Stimulated activated naive CD8-positive, alpha-beta T cell treated with anti-CD3 and anti-CD28 coated beads, Interleukin-15, amount 100 ng/mL, for 72 hours (primary cell): ENCODE data around the gene CDK1.

Source experiments
- ATAC-seq: fragments of 150-1000 bp; cut with Tn5 transposase; 2 replicates; pipeline ENCODE4 v1.10.0; 2021; ENCODE audit warnings: mild to moderate bottlenecking, moderate library complexity
- DNase-seq, 2 donors: peaks; one replicate each; pipeline ENCODE4 v3.0.0; 2021 to 2022
- H3K27ac Mint-ChIP-seq, 2 donors: one replicate each; pipeline ENCODE4 v1.8.0; 2022; ENCODE audit warnings: mild to moderate bottlenecking in 2 of 2, mixed read lengths in 2 of 2, moderate library complexity in 2 of 2
- H3K27me3 Mint-ChIP-seq: one replicate; pipeline ENCODE4 v1.8.0; 2022; ENCODE audit warnings: mixed read lengths
- H3K4me1 Mint-ChIP-seq: one replicate; pipeline ENCODE4 v1.8.0; 2022; ENCODE audit warnings: mild to moderate bottlenecking, mixed read lengths
- H3K4me3 Mint-ChIP-seq, 2 donors: one replicate each; pipeline ENCODE4 v1.8.0; 2022; ENCODE audit warnings: mild to moderate bottlenecking in 2 of 2, mixed read lengths in 2 of 2, moderate library complexity in 1 of 2
- H3K9me3 Mint-ChIP-seq, 2 donors: one replicate each; pipeline ENCODE4 v1.8.0; 2022; ENCODE audit warnings: mixed read lengths in 2 of 2

CDK1 gene

DNA sequence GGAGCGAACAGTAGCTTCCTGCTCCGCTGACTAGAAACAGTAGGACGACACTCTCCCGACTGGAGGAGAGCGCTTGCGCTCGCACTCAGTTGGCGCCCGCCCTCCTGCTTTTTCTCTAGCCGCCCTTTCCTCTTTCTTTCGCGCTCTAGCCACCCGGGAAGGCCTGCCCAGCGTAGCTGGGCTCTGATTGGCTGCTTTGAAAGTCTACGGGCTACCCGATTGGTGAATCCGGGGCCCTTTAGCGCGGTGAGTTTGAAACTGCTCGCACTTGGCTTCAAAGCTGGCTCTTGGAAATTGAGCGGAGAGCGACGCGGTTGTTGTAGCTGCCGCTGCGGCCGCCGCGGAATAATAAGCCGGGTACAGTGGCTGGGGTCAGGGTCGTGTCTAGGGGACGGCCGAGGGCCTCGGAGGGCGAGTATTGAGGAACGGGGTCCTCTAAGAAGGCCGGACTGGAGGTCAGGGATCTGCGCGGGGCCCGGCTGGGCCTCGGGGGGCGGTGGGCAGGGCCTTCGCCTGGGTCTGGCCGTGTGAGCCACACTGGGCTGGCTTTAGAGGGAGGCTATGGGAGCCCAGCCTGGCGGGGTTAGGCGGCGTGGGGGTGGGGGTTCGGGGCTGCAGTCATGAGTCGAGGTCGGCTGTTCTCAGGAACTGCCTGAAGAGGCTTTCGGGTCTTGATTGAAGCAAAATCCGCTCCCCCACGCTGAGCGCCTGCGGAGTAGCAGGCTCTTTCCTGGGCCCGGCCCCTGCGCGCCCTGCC lies at the start of gene CDK1:
CDK1 (plus strand) TSS at position 265 of the 757 bp plus-strand sequence. CDS start 1,688 bp downstream, outside the sequence.
- H3K27me3 Mint-ChIP-seq, result peaks cover 17% of the 10 kb centered on the region
- H3K9me3 Mint-ChIP-seq, result no peaks in the 10 kb centered on the region
- H3K4me1 Mint-ChIP-seq, result peaks cover 19% of the 10 kb centered on the region
- H3K4me3 Mint-ChIP-seq, result peak within 1 kb of the TSS; percentile 95 to 100
- peak within 1 kb of the TSS; percentile 99 to 100 for H3K27ac Mint-ChIP-seq
- peak; percentile 94 to 98 for DNase-seq
- peak; percentile 98 for ATAC-seq

GRCh38 chr10:60729106-60729505 lies 49.2 kb upstream of the CDK1 start:
- Mint-ChIP-seq H3K27ac (peak overlapping the region in 1 of 2 donors; percentile 49), H3K4me3 (peak overlapping the region in 1 of 2 donors; percentile 40), H3K27me3 (peaks cover 14% of the 10 kb centered on the region)

DNA sequence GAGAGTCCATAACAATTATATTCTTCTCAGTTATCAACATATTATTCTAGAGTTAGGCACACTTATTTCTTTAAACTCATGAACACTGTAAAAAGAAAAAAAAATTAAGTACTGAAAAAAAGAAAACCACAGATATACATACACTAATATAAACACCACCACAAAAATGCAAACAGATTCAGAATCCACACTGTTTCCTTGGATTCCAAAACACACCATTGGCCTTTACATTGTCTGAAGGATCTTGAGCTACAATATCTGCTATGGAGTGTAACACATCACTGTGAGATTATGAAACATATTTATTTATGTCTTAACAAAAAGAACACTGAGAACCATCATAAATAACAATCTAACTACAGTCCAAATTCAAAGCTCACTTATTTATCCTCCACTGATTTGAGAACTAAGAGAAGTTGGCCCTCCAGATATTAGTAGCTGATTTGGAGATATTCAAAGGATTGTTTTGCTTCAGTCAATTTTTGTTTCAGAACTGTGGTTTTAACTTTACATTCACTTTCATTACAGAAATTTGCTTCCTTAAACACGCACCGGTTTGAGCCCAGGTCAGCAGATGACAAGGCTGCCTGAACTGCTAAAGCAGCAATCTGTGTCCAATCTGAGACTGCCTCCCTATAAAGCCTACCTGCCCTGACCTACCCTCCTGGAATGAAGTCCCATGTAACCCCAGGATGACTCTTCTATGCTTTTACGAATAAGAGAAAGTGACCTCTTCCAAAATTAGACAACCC lies 47.0 kb upstream of the CDK1 start:
- Mint-ChIP-seq H3K4me1 (peaks cover 42% of the 10 kb centered on the region), H3K27me3 (peaks cover 14% of the 10 kb centered on the region), H3K4me3 (peak overlapping the region; percentile 76 to 85), H3K9me3 (no peaks in the 10 kb centered on the region), H3K27ac (peak overlapping the region; percentile 73 to 82)
- DNase-seq (peak in 1 of 2 donors; percentile 16), ATAC-seq (peak; percentile 38)

More at GRCh38 chr10:60729106-60729505, 49.2 kb upstream of the CDK1 start:
- DNase-seq (no peak), ATAC-seq (no peak)
- Mint-ChIP-seq H3K4me1 (peaks cover 49% of the 10 kb centered on the region), H3K9me3 (no peaks in the 10 kb centered on the region)

GRCh38 chr10:60732198-60732806 lies 46.0 kb upstream of the CDK1 start:
- Mint-ChIP-seq H3K27me3 (peaks cover 14% of the 10 kb centered on the region), H3K4me1 (peaks cover 38% of the 10 kb centered on the region), H3K4me3 (peak overlapping the region; percentile 76 to 85), H3K9me3 (no peaks in the 10 kb centered on the region), H3K27ac (peak overlapping the region; percentile 82 to 92)
- DNase-seq (peak in 1 of 2 donors; percentile 14), ATAC-seq (no peak)

DNA sequence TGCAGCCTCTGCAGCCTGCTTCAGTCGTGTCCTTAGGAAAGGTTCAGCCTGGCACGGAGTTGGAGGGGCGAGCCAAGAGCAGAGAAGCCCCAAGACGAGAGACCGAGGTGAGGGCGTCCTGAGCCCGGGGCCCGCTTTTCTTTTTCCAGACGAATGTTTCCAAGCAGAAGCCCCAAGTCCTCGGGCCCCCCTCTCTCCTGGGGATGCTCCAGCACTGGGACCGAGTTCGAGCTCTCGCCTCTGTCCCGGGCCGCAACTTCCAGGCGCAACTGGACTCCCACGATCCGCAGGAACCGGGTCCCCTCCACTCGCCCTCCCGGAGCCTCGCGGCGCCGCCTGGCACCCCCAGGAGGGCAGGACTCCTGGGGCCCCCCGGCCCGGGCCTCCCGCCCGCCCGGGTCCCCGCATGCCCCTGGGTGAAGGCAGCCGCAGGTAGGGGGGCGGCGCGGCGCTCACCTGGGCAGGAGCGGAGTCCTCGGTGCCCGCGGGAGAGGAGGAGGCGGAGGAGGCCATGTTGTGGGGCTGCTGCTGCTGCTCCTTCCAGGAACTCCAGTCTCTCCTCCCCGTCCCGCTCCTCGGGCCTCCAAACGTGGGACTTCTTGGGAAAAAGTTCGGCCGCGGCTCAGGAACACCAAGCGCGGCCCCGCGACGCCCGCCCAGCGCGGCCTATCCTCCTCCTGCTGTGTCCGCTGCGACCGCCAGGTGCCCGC lies 45.3 kb upstream of the CDK1 start:
- peak; percentile 41 to 43 for DNase-seq
- H3K9me3 Mint-ChIP-seq, result no peaks in the 10 kb centered on the region
- peak overlapping the region; percentile 82 to 92 for H3K27ac Mint-ChIP-seq
- H3K4me1 Mint-ChIP-seq, result peaks cover 32% of the 10 kb centered on the region
- ATAC-seq, result peak; percentile 71
- peak overlapping the region; percentile 76 to 85 for H3K4me3 Mint-ChIP-seq
- peaks cover 14% of the 10 kb centered on the region for H3K27me3 Mint-ChIP-seq

GRCh38 chr10:60733517-60733822 lies 44.8 kb upstream of the CDK1 start:
- Mint-ChIP-seq H3K4me1 (peaks cover 30% of the 10 kb centered on the region), H3K27ac (no peak overlapping the region), H3K4me3 (peak overlapping the region; percentile 76 to 85), H3K27me3 (peaks cover 14% of the 10 kb centered on the region), H3K9me3 (no peaks in the 10 kb centered on the region)
- DNase-seq (no peak), ATAC-seq (peak; percentile 84)

DNA sequence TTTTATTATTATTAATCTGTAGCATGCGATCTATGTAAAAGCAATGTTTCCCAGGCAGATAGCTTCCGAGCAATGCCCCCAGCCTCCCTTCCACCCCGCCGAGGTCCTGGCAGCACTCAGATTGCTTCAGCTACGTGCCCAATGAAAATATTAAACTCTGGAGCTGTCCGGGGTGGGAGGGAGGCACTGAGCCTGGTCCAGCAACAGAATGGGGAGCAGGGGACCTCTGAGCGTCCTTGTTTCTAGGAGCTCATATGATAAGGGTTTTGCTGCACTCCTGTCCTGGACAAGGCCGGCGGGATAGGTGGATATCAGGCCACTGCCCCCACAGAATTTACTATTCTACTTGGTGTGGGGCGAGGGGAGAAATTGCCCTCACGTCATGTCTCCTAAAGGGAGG lies 44.5 kb upstream of the CDK1 start:
- H3K4me3 Mint-ChIP-seq, result peak overlapping the region; percentile 33 to 52
- no peaks in the 10 kb centered on the region for H3K9me3 Mint-ChIP-seq
- H3K4me1 Mint-ChIP-seq, result peaks cover 27% of the 10 kb centered on the region
- H3K27ac Mint-ChIP-seq, result no peak overlapping the region
- DNase-seq (no peak), ATAC-seq (no peak)
- peaks cover 14% of the 10 kb centered on the region for H3K27me3 Mint-ChIP-seq

- ATAC-seq (no peak), DNase-seq (no peak)
- Mint-ChIP-seq H3K4me1 (peaks cover 23% of the 10 kb centered on the region), H3K9me3 (no peaks in the 10 kb centered on the region), H3K4me3 (peak overlapping the region in 1 of 2 donors; percentile 52), H3K27ac (no peak overlapping the region), H3K27me3 (peaks cover 14% of the 10 kb centered on the region)
These were observed 44.1 kb upstream of the CDK1 start for GRCh38 chr10:60734226-60734625.

GRCh38 chr10:60735244-60735643 lies 43.0 kb upstream of the CDK1 start:
- no peak overlapping the region for H3K4me3 Mint-ChIP-seq
- ATAC-seq, result no peak
- DNase-seq, result no peak
- H3K9me3 Mint-ChIP-seq, result no peaks in the 10 kb centered on the region
- peaks cover 14% of the 10 kb centered on the region for H3K27me3 Mint-ChIP-seq
- peaks cover 17% of the 10 kb centered on the region for H3K4me1 Mint-ChIP-seq
- H3K27ac Mint-ChIP-seq, result no peak overlapping the region

- H3K27ac Mint-ChIP-seq, result no peak overlapping the region
- no peak overlapping the region for H3K4me3 Mint-ChIP-seq
- ATAC-seq (no peak), DNase-seq (no peak)
- H3K27me3 Mint-ChIP-seq, result peaks cover 5% of the 10 kb centered on the region
- peaks cover 4% of the 10 kb centered on the region for H3K4me1 Mint-ChIP-seq
- H3K9me3 Mint-ChIP-seq, result no peaks in the 10 kb centered on the region
These were observed 41.0 kb upstream of the CDK1 start for GRCh38 chr10:60737242-60737641.

DNA sequence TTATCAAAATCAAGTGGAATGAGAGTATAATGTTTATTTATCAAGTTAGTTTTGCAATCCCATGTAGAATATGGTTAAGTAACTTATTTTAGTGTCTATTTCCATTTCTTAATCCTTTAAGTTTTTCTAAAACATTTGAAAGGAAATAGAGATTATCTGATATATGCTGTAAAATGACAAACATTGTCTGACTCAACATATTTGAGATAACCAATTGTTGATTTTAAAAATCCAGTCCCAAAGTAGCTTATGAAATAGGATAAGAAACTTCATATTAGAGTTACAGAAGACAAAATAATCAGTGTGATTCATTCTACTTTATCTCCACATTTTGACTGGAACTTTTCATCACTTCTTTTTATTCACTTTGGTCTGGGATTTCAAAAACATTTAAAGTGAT lies 38.7 kb upstream of the CDK1 start:
- no peak for DNase-seq
- Mint-ChIP-seq H3K4me3 (no peak overlapping the region), H3K27ac (no peak overlapping the region), H3K9me3 (no peaks in the 10 kb centered on the region), H3K4me1 (peaks cover 6% of the 10 kb centered on the region), H3K27me3 (no peaks in the 10 kb centered on the region)
- ATAC-seq, result no peak

DNA sequence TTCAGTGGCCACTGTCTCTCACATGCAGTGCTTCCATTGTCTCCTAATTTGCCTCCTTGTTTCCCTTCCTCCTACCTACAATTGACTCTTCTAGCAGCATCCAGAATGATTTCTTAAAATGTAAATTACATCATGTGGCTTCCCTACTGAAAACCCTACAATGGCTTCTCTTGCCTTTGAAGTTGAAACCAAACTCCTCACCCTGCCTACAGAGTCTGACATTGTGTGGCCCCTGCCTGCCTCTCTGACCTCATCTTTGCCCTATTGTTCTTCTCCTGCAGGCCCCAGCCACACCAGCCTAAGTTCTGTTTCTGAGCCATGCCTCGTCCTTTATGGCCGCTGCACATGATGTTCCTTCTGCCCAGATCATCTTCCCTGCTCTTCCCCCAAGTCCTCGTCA lies 35.8 kb upstream of the CDK1 start:
- H3K9me3 Mint-ChIP-seq, result no peaks in the 10 kb centered on the region
- no peak overlapping the region for H3K4me3 Mint-ChIP-seq
- peaks cover 6% of the 10 kb centered on the region for H3K4me1 Mint-ChIP-seq
- DNase-seq, result no peak
- peaks cover 2% of the 10 kb centered on the region for H3K27me3 Mint-ChIP-seq
- ATAC-seq, result no peak
- H3K27ac Mint-ChIP-seq, result no peak overlapping the region

GRCh38 chr10:60747817-60748469 lies 30.3 kb upstream of the CDK1 start:
- no peak overlapping the region for H3K27ac Mint-ChIP-seq
- no peaks in the 10 kb centered on the region for H3K9me3 Mint-ChIP-seq
- H3K4me3 Mint-ChIP-seq, result no peak overlapping the region
- peaks cover 6% of the 10 kb centered on the region for H3K4me1 Mint-ChIP-seq
- ATAC-seq (no peak), DNase-seq (no peak)
- peaks cover 19% of the 10 kb centered on the region for H3K27me3 Mint-ChIP-seq

DNA sequence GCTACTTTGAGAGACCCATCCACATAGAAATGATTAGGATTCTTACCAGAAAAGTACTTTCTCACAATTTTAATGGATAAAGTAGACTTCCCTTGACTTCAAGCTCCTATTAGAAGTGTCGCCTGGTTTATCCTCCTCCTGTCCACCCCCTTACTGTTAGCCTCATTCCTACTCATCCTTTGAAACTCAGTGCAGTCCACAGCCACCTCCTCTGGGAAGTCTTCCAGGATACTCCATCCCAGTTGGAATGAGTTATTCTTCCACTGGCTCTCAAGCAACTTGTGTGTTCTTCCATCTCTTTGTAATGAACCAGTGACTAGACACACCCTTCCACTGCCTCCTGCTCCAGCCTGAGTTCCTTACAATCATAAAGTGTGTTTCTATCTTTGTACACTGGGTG lies 25.1 kb upstream of the CDK1 start:
- DNase-seq (no peak), ATAC-seq (no peak)
- Mint-ChIP-seq H3K4me1 (peaks cover 6% of the 10 kb centered on the region), H3K9me3 (no peaks in the 10 kb centered on the region), H3K4me3 (no peak overlapping the region), H3K27ac (no peak overlapping the region), H3K27me3 (peaks cover 38% of the 10 kb centered on the region)

DNA sequence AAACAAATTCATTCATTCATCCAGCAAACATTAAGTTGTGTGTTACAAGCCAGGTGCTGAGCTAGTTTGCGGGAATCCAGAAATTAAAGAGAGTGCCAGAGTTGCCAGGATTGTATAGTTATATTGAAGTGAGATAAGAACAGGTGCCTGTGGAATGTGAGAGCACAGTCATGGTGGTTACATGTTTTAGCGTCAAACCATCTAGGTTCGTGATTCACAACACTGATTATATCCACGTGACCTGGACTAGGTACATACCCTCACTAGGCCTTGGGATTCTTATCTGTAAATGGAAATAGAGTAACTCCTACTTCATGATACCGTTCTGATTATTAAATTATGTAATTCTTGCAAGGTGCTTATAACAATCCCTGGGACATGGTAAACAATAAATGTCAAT lies 24.5 kb upstream of the CDK1 start:
- peaks cover 6% of the 10 kb centered on the region for H3K4me1 Mint-ChIP-seq
- H3K4me3 Mint-ChIP-seq, result no peak overlapping the region
- H3K9me3 Mint-ChIP-seq, result no peaks in the 10 kb centered on the region
- no peak for ATAC-seq
- peaks cover 34% of the 10 kb centered on the region for H3K27me3 Mint-ChIP-seq
- no peak for DNase-seq
- no peak overlapping the region for H3K27ac Mint-ChIP-seq
